NCI-H1694 treated with DMSO at 0.1 percent for 48 hours (cell line): ENCODE measurements around the gene OBI1.

Experiments used
- DNase-seq: peaks from one replicate; lab custom pipeline; 2025; lab: John Stamatoyannopoulos, UW

OBI1 gene

GRCh38 chr13:78603240-78603957, 55.6 kb downstream of the OBI1 start, which contains the start of gene POU4F1:
TSS of gene POU4F1 (minus strand) at chr13:78603552. CDS start at chr13:78603326, 226 bp downstream.
- DNase-seq: peak; percentile 69

- DNase-seq: no peak
These were observed 56.3 kb downstream of the OBI1 start for GRCh38 chr13:78602561-78603239.

- DNase-seq: no peak
These were observed 56.9 kb downstream of the OBI1 start for GRCh38 chr13:78601874-78602560.

- DNase-seq: no peak
These were observed 57.7 kb downstream of the OBI1 start for GRCh38 chr13:78601124-78601873.

- DNase-seq: no peak
These were observed 58.6 kb downstream of the OBI1 start for GRCh38 chr13:78600280-78600883.

- DNase-seq: no peak
These were observed 59.2 kb downstream of the OBI1 start for GRCh38 chr13:78599645-78600279.

- no peak for DNase-seq
These were observed 59.9 kb downstream of the OBI1 start for GRCh38 chr13:78598966-78599644.

GRCh38 chr13:78598116-78598781, 60.7 kb downstream of the OBI1 start:
- DNase-seq: no peak

GRCh38 chr13:78597602-78597932, 61.4 kb downstream of the OBI1 start:
- DNase-seq: no peak

- no peak for DNase-seq
These were observed 62.0 kb downstream of the OBI1 start for GRCh38 chr13:78596736-78597601.

- DNase-seq: no peak
These were observed 62.6 kb downstream of the OBI1 start for GRCh38 chr13:78596399-78596735.

GRCh38 chr13:78595495-78596398, 63.2 kb downstream of the OBI1 start:
- no peak for DNase-seq

GRCh38 chr13:78594456-78594975, 64.4 kb downstream of the OBI1 start:
- DNase-seq: no peak

- DNase-seq: no peak
These were observed 65.1 kb downstream of the OBI1 start for GRCh38 chr13:78593652-78594455.

GRCh38 chr13:78593129-78593528, 65.8 kb downstream of the OBI1 start:
- DNase-seq: no peak

GRCh38 chr13:78592584-78592983, 66.4 kb downstream of the OBI1 start:
- DNase-seq: peak; percentile 42

GRCh38 chr13:78589206-78589605, 69.7 kb downstream of the OBI1 start:
- no peak for DNase-seq
